Measurements from ENCODE around the gene OBSL1. TPM values are rescaled to one million over a fixed set of nuclear protein-coding genes. Genes with fewer than 3 reads are reported as not detected.
A peak's percentile ranks its signal among the peaks of the same experiment; 100 is the strongest.

OBSL1 gene
- total RNA-seq, 1 experiment from 2014 or later = 25.5 TPM

- CTCF ChIA-PET = no interaction called here
- peaks cover 3% of the 10 kb centered on the region; the same call in 1 of the 2 replicates for H3K4me1 ChIP-seq (ENCODE audit: control insufficient read depth, insufficient read depth, low read length)
- ATAC-seq (no peak), DNase-seq (ENCODE audit: low read depth, low spot score) (no peak)
- intact Hi-C loops (cut with micrococcal nuclease; ENCODE audit: unreplicated experiment) (no loop called here), in situ Hi-C loops (cut with HindIII; ENCODE audit: low pct_unique_long_range_greater_than_20kb, low sequenced_read_pairs) (no loop called here)
- no peaks in the 10 kb centered on the region for H3K9me3 ChIP-seq (ENCODE audit: control insufficient read depth, insufficient read depth, low read depth, low read length)
- no peak for TF ChIP-seq CTCF (IDR thresholded peaks at IDR 0.05)
- TF ChIP-seq REST (IDR thresholded peaks at IDR 0.05; ENCODE audit: insufficient read depth in 1 of 2, low read depth in 2 of 2, low read length in 1 of 2) = no peak
- no peak for TF ChIP-seq TCF7L2 (IDR thresholded peaks at IDR 0.05; ENCODE audit: low read depth, low read length)
- TF ChIP-seq POLR2AphosphoS5 (IDR thresholded peaks at IDR 0.05; ENCODE audit: low read depth, low read length) = no peak
- TF ChIP-seq SIN3A (IDR thresholded peaks at IDR 0.05; ENCODE audit: borderline replicate concordance, insufficient read depth, low read depth, low read length) = no peak
- no peaks in the 10 kb centered on the region for H3K36me3 ChIP-seq (ENCODE audit: control insufficient read depth, insufficient read depth, low read length)
- no TSS peak for BruUV-seq (replicated peaks)
- no peaks in the 10 kb centered on the region for H3K27me3 ChIP-seq (ENCODE audit: control insufficient read depth, insufficient read depth, low read length)
- H3K4me3 ChIP-seq (ENCODE audit: low read depth in 2 of 2, low read length in 2 of 2) = no peak overlapping the region
- POLR2A ChIA-PET = no interaction called here
- no peak overlapping the region for H3K27ac ChIP-seq (ENCODE audit: low read length)
Measured at GRCh38 chr2:219553463-219553963, 17.8 kb downstream of the OBSL1 start.

GRCh38 chr2:219553168-219553417 is 18.2 kb downstream of the OBSL1 start:
- Histone ChIP-seq H3K27ac (ENCODE audit: low read length) (no peak overlapping the region), H3K36me3 (ENCODE audit: control insufficient read depth, insufficient read depth, low read length) (no peaks in the 10 kb centered on the region), H3K9me3 (ENCODE audit: control insufficient read depth, insufficient read depth, low read depth, low read length) (no peaks in the 10 kb centered on the region), H3K4me3 (ENCODE audit: low read depth in 2 of 2, low read length in 2 of 2) (peak overlapping the region; percentile 51 to 64), H3K27me3 (ENCODE audit: control insufficient read depth, insufficient read depth, low read length) (no peaks in the 10 kb centered on the region), H3K4me1 (ENCODE audit: control insufficient read depth, insufficient read depth, low read length) (peaks cover 3% of the 10 kb centered on the region; the same call in 1 of the 2 replicates)
- TF ChIP-seq CTCF (IDR thresholded peaks at IDR 0.05) (no peak), SIN3A (IDR thresholded peaks at IDR 0.05; ENCODE audit: borderline replicate concordance, insufficient read depth, low read depth, low read length) (no peak), POLR2AphosphoS5 (IDR thresholded peaks at IDR 0.05; ENCODE audit: low read depth, low read length) (no peak), REST (IDR thresholded peaks at IDR 0.05; ENCODE audit: insufficient read depth in 1 of 2, low read depth in 2 of 2, low read length in 1 of 2) (no peak), TCF7L2 (IDR thresholded peaks at IDR 0.05; ENCODE audit: low read depth, low read length) (no peak)
- no peak for ATAC-seq
- in situ Hi-C loops (cut with HindIII; ENCODE audit: low pct_unique_long_range_greater_than_20kb, low sequenced_read_pairs) = no loop called here
- POLR2A ChIA-PET = interaction anchor here (0.5 kb wide), 1 partner anchor 45 kb away, joined by 5 read pairs; no protein-coding TSS in a partner anchor
- intact Hi-C loops (cut with micrococcal nuclease; ENCODE audit: unreplicated experiment) = no loop called here
- CTCF ChIA-PET = no interaction called here
- DNase-seq (ENCODE audit: low read depth, low spot score) = no peak
- BruUV-seq (replicated peaks) = no TSS peak

All from Panc1 (cell line).